Measurements from ENCODE around the gene NPY4R2.
"Not testable (repeated sequence)": the region's sequence is repeated elsewhere in the genome, so short reads cannot be mapped to it uniquely, and the experiment has no call there.

Gene NPY4R2

DNA sequence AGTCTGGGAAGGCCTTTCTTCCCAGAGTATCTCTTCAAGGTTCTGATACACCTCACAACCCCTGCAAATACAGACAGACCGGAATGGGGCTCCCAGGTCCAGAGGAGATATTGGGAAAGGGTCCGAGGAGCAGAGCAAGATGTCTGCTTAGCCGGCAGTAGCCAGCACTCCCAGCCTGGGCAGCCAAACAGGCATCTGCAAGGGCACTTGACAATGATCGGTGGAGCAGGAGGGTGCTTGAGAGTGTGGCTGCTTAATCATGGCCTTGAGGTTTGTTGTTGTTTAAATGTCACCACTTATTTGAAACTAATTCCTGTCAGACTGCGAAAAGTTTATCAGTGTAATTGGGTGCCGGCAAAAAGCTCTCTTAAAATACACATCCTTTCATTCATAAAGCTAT, 15.0 kb downstream of the NPY4R2 start:
- not testable (repeated sequence) for DNase-seq (ENCODE audit: low read depth)

DNA sequence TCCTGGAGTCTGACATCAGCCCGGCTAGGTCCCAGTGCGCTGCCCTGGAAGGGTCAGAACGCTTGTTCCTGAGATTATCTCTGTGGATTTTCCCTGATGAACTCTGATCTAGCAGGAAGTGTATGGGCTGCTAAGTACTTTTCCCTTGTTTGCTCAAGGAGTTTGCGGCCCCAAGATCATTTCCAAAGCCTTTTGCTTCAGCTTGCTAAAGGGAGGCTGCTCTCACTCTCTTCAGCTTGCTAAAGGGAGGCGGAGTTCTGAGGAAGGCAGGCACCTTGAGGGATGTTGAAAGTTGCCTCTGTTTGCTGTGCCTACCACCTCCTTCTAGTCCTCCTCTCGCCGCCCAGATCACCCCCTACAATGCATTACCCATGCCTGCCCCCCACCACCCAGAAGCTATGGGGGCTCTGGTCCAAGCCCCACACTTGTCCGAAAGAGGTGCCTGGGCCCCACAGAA, 18.3 kb downstream of the NPY4R2 start:
- DNase-seq (ENCODE audit: low read depth), result not testable (repeated sequence)

DNA sequence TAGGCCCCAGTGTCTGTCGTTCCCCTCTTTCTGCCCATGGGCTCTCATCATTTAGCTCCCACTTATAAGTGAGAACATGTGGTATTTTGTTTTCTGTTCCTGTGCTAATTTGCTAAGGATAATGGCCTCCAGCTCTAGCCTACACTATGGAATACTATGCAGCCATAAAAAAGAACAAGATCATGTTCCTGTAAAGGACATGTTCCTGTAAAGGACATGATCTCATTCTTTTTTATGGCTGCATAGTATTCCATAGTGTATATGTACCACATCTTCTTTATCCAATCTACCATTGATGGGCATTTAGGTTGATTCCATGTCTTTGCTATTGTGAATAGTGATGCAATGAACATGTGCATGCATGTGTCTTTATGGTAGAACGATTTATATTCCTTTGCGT, 19.2 kb downstream of the NPY4R2 start:
- DNase-seq (ENCODE audit: low read depth), result not testable (repeated sequence)

DNA sequence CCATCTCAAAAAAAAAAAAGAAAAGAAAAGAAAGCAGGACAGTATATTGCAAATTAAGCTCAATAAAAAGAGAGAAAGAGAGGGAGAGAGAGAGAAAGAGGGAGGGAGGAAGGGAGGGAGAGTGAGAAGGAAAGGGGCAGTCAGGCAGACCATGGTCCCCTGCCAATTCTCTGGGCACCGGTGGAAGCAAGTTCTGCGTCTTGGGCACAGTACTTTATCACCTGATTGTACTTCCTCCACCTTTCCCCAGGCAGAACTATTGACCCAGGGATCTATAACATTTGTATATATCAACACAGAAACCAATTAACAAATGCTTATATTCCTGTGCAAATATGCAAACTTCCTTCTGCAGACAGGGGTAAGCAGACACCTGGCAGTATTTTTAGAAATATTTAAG, 22.4 kb downstream of the NPY4R2 start:
- not testable (repeated sequence) for DNase-seq (ENCODE audit: low read depth)

DNA sequence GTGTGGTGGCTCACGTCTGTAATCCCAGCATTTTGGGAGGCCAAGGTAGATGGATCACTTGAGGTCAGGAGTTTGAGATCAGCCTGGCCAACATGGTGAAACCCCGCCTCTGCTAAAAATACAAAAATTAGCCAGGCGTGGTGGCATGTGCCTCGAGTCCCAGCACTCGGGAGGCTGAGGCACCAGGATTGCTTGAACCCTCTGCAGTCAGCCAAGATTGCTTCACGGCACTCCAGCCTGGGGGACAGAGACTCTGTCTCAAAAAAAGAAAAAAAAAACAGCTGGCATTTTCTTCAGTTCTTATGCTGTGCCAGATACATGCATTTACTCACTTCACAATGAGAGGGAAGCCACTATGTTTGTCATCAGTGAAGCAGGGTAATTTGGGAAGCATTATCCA, 22.9 kb downstream of the NPY4R2 start:
- not testable (repeated sequence) for DNase-seq (ENCODE audit: low read depth)

DNA sequence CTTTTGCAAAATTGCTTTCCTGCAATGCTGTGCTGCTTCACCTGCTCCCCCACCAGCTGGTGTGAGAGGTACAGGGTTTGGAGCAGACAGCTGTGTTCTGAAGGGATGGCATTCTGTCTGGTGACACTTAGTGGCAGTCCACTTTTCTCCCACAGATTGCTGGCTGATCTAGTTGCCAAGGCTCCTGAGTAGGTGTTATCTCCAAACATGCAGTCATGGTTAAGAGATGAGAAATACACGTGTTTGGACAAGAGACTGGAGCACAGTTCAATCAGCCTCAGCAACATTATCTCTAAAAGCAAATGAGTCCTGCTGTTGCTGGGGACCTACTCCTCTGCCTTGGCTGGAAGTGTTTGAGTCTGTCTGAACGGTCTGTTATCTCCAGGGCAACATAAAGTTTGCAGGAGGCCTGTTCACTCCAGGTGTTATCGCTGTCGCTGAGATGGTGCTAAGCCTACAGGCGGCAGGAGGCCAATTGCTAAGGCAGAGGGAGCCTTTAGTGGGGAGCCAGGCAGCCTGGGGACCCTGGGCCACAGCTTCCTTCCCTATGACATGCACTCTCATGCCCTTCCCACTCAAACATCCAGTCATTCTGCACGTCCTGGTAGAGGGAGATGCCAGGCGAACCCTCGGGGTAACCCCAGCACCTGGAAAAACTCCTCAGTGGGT, 24.0 kb downstream of the NPY4R2 start:
- not testable (repeated sequence) for DNase-seq (ENCODE audit: low read depth)

DNA sequence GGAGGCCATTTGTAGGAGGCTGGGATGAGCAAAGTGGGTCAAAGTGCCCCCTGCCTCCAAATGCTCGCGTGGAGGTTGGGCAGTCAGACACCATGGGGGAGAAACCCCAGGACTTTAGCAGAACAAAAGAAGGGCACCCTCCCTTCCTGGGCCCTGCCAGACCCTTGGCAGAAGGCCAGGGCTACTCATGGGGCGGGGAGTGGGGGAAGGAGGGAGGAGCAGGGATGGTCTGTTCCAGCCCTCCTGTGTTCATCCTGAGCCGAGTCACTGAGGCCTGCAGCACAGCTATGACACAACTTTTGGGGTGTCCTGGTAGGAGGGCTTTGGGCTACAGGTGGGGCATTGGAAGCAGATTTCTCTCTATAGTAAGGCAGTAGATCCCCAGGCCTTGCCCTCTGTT, 24.9 kb downstream of the NPY4R2 start:
- DNase-seq (ENCODE audit: low read depth), result not testable (repeated sequence)

DNA sequence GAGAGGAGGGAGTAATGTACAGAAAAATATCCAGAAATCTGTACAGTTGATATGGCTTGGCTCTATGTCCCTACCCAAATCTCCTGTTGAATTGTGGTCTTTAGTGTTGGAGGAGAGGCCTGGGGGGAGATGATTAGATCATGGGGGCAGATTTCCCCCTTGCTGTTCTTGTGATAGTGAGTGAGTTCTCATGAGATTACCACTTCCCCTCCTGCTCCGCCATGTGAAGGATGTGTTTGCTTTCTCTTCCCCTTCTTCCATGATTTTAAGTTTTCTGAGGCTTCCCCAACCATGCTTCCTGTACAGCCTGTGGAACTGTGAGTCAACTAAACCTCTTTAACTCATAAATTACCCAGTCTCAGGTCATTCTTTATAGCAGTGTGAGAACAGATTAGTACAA, 29.0 kb downstream of the NPY4R2 start:
- DNase-seq (ENCODE audit: low read depth), result not testable (repeated sequence)

DNA sequence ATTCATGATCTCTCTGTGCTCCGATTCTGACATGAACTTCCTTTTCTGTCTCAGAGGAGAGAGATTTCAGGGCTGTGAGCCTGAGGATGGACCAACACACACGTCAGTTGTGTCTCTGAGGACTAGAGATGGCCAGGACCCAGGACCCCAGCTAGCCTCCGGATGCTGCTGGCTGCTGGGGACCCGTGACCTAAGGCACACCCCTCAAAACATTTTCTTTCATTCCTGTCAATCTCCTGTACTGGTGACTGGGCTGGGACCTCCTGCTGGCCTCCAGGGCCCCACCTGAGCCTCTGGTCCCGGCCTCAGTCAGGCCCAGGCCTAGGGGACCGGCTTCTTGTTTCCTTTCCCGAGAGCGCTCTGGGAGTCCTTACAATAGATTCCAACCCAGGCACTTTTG, 38.7 kb downstream of the NPY4R2 start:
- DNase-seq (ENCODE audit: low read depth), result not testable (repeated sequence)

DNA sequence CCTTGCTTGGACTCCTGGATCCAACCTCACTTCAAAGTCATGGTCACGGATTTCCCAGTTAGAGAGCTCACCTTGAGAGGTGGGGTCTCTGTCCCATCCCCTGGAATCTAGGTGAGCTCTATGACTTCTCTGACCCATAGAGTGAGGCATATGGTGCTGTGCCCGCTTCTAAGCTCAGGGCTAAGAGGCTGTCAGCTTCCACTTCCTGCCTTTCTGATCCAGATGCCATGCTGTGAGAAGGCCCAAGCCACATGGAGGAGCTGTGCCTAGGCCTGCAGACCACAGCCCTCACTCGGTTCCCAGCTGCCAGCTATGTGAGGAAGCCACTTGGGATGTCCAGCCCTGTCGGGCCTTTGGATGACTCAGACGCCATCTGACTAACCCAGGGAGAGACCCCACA, 41.2 kb downstream of the NPY4R2 start:
- not testable (repeated sequence) for DNase-seq (ENCODE audit: low read depth)

DNA sequence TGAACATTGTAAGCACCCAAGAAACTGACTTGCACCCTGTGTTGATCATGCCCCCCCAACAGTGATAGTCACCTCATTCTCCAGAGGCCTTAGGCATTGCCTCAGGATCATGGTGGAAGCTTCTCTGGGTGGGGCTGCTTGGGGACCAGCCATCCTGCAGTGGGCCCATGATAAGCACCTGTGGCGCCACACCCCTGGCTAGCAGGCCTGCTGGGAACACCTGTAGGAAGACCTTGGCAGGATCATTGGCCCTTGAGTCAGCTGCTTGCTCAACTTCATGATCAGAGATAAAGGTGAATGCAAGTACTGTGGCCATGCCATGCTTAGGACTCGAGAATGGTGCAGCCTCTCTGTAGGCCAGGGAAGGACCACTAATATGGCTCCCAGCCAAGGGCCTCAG, 42.2 kb downstream of the NPY4R2 start:
- DNase-seq (ENCODE audit: low read depth), result not testable (repeated sequence)

DNA sequence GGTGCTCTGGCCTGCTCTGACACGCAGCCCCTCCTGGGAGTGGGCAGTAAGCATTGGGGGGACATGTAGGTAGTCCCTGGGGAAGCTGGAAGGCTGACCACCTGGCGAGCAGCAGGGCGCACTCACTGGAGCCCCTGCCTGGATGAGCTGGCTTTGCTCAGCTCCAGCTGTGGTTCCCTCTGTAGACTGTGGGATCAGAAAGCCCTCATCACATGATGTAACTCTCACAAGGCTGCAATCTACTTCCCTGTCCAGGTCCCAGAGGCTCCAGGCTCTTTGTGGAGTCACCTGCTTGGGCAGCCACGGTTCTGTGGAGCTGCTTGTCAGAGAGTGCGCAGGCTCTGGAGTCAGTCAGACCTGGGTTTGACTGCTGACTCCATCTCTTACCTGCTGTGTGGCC, 44.3 kb downstream of the NPY4R2 start:
- not testable (repeated sequence) for DNase-seq (ENCODE audit: low read depth)

DNA sequence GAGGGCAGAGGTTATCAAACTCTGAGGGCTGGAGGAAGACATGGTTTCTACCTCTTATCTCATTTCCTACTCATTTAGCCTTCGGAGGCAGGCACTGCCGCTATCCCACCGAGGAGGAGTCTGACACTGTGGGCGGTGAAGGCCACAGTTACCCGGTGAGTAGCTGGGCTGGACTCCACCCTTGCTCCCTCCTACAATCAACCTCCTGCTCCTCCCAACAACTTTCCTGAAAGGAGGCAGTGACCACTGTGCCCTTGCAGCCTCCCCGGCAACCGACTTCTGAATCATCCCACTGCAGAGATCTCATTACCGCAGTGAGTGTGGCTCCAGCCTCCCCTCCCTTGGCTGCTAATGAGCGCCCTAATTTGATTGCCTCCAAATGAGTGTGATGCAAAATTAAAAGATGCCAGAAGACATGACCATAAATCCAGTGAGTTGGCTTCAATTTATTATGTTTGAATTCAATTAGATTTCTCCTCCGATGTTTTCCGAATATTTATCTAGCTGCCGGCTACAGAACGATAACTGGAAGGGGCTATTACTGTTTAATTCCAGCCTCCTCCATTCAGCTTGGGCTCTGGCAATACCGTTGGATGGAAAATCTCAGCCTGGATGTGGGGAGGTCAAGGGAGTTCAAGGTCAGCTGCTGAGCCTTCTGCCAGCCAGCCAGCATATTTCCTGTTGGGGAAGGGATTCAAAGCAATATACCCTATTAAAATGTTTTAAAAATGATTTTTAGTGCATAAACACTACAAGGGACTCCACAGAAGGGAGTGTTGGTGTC, 46.0 kb downstream of the NPY4R2 start:
- DNase-seq (ENCODE audit: low read depth), result not testable (repeated sequence)

DNA sequence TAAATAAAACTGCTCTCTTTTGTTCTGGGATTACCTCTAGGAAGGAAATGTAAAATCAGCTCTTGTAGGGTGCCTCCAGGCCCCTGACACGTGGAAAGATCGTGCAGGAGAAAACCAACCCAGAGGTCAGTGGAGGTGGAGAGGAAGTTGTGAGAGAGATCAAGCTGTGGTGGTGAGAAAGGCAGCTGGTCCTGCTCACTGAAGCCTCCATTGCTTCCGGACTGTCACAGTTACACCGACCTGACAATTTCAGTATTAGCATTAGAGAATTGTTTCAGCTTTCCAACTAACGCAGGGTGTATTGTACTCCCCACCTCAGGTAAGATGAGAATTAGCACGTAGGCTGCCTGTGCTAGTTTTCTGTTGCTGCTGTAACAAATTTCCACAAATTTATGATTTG, 50.5 kb downstream of the NPY4R2 start:
- not testable (repeated sequence) for DNase-seq (ENCODE audit: low read depth)

DNA sequence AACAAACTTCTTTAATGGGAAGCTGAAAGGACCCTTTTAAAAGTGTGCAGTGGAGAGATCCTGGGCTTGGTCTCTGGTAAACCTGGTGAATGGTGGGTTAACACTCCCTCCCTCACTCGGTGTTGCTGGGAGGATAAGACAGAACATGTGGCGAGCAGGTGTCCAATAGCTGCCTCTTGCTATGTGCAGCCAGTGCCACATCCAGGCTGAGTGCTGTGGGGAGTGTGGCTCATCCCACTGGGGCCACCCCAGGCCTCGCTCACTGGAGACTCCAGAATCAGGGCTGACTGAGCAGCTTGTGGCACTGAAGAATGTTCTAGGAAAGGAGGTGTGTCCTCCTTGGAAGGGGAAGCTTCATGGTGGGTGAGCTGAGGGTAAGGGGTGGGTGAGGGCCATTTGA, 51.6 kb downstream of the NPY4R2 start:
- DNase-seq (ENCODE audit: low read depth), result not testable (repeated sequence)

DNA sequence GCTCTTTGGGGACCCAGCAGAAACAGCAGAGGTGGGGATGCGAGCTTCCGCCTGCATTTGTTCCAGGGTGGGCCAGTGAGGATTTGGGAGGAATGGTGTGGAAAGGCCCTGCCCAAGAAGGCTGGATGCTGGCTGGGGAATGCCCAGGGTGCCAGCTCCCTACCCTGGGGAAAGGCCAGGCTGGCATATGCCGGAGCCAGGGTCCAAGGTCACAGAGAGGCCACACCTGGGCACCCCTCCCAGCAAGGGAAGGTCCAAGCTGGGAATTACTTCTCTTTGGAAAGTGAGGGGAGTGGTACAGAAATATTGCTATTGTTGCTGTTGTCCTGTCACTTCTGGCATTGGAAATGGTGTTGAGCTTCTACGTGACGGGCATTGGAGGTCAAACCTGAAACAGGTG, 53.1 kb downstream of the NPY4R2 start:
- not testable (repeated sequence) for DNase-seq (ENCODE audit: low read depth)

DNA sequence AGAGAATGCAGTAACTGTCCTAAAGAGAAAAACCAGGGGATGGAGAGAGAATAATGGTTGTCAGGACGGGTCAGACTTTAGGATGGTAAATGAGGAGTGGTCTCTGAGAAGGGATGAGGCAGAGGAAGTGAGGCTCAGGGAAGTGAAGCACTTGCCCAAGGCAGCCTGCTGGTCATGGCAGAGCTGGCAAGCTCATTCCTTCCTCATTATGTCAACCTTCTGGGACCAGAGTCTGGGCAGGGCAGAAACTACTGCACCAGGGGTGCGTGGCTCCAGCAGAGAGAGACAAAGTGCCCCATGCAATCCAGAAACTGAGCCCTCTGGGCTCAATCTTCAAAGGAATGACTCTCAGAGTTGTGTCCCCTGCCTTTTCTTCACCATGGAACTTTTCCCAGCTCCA, 53.6 kb downstream of the NPY4R2 start:
- DNase-seq (ENCODE audit: low read depth), result not testable (repeated sequence)
